ENCODE data around the gene TSPAN18. TPM values are rescaled to one million over a fixed set of nuclear protein-coding genes. Genes with fewer than 3 reads are reported as not detected.

Gene TSPAN18
- total and polyA plus RNA-seq, 8 donors, result 27.2 to 85.8 (median 63.7) TPM

DNA sequence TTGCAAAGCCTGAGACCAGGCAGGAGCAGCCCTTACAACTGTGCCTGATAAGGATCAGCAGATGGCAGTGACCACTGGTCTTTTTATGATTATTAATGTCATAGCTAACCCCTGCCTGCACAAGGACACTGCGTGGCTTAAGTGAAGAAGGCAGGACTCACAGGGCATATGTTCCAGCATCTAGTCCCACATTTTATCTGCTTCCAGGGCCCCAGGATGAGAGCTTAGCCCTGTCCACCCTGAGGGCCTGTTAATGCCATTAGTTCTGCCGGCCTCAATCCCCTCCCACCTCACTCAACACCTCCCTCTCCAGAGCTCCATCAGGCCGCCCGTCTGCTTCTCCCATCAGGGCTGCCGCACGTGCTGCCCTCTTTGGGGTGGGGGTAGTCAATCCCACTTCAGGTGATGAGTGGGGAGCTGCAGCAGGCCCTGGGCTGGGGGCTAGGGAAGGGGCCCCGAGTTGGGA is 33.1 kb upstream of the TSPAN18 start:
- TF ChIP-seq, protein P1, sequence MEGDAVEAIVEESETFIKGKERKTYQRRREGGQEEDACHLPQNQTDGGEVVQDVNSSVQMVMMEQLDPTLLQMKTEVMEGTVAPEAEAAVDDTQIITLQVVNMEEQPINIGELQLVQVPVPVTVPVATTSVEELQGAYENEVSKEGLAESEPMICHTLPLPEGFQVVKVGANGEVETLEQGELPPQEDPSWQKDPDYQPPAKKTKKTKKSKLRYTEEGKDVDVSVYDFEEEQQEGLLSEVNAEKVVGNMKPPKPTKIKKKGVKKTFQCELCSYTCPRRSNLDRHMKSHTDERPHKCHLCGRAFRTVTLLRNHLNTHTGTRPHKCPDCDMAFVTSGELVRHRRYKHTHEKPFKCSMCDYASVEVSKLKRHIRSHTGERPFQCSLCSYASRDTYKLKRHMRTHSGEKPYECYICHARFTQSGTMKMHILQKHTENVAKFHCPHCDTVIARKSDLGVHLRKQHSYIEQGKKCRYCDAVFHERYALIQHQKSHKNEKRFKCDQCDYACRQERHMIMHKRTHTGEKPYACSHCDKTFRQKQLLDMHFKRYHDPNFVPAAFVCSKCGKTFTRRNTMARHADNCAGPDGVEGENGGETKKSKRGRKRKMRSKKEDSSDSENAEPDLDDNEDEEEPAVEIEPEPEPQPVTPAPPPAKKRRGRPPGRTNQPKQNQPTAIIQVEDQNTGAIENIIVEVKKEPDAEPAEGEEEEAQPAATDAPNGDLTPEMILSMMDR (IDR thresholded peaks at IDR 0.05), result no peak
- peaks cover 0 to 5% of the 10 kb centered on the region in 2 donors for H3K9me3 ChIP-seq
- no peaks in the 10 kb centered on the region for H3K4me1 ChIP-seq
- no peak for ATAC-seq
- H3K27me3 ChIP-seq, result no peaks in the 10 kb centered on the region
- H3K27ac ChIP-seq, result no peak overlapping the region
- intact Hi-C loops (cut with DNase I), result no loop called here
- H3K4me3 ChIP-seq, result no peak overlapping the region
- DNase-seq, result no peak
- no peaks in the 10 kb centered on the region for H3K36me3 ChIP-seq

DNA sequence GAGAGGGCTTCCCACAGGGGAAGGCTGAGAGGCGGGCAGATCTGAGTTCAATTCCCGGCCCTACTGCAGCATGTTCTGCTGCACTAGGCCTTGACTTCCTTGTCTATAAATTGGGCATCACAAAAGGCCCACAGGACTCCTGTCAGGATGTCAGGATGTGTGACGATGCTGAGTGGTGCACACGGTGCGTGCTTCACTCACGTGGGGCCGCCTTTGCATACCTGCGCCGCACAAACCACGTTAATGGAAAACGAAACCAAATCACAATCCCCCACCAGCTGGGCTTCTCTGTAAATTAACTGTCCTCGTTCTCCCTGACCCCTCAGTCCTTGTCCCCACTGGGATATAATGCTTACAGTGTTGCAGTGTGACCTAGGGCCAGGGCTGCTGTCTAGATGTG is 32.3 kb upstream of the TSPAN18 start:
- DNase-seq, result no peak
- no peaks in the 10 kb centered on the region for H3K36me3 ChIP-seq
- no peaks in the 10 kb centered on the region for H3K27me3 ChIP-seq
- H3K9me3 ChIP-seq, result peaks cover 0 to under 1% of the 10 kb centered on the region in 2 donors
- ATAC-seq, result no peak
- intact Hi-C loops (cut with DNase I), result no loop called here
- H3K4me3 ChIP-seq, result no peak overlapping the region
- TF ChIP-seq, protein P1 (IDR thresholded peaks at IDR 0.05), result no peak
- H3K27ac ChIP-seq, result no peak overlapping the region
- no peaks in the 10 kb centered on the region for H3K4me1 ChIP-seq

- no peak for DNase-seq
- no peaks in the 10 kb centered on the region for H3K9me3 ChIP-seq
- TF ChIP-seq, protein P1 (IDR thresholded peaks at IDR 0.05), result no peak
Measured at GRCh38 chr11:44695169-44695833, 31.5 kb upstream of the TSPAN18 start.

DNA sequence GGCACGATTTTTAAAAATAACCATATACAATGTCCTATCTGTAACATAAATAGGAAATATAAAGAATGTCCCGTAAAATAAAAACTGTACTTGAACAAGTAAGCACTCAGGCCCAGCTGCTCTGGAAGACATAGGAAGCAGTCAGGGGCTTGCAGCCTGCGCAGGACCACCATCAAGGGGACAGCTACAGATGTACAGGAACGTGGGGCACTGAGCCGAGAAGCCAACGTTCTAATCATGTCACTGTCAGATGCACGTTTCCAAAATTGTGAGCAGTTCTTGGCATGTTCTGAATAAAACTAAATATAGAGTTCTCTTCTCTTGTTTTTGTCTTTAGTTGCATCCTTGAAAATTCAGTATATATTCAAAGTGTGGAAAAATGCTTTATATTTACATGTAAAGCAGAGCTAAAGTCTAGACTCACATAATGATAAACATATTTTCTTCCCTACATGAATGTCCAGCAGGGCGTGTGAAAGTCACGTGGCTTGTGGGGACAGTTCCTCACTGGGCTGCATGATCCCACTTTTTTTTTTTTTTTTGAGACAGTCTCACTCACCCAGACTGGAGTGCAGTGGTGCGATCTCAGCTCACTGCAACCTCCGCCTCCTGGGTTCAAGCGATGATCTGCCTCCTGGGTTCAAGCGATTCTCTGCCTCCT is 28.4 kb upstream of the TSPAN18 start:
- no peak overlapping the region for H3K27ac ChIP-seq
- no peak overlapping the region for H3K4me3 ChIP-seq
- DNase-seq, result no peak
- TF ChIP-seq, protein P1 (IDR thresholded peaks at IDR 0.05), result no peak
- H3K27me3 ChIP-seq, result no peaks in the 10 kb centered on the region
- H3K9me3 ChIP-seq, result peaks cover 0 to 2% of the 10 kb centered on the region in 2 donors
- no peaks in the 10 kb centered on the region for H3K36me3 ChIP-seq
- intact Hi-C loops (cut with DNase I), result no loop called here
- H3K4me1 ChIP-seq, result peaks cover 3 to 7% of the 10 kb centered on the region in 2 donors
- ATAC-seq, result no peak

More at GRCh38 chr11:44695169-44695833, 31.5 kb upstream of the TSPAN18 start:
- no peaks in the 10 kb centered on the region for H3K27me3 ChIP-seq
- ATAC-seq, result no peak
- H3K4me3 ChIP-seq, result no peak overlapping the region
- no peaks in the 10 kb centered on the region for H3K4me1 ChIP-seq
- intact Hi-C loops (cut with DNase I), result no loop called here
- no peak overlapping the region for H3K27ac ChIP-seq
- no peaks in the 10 kb centered on the region for H3K36me3 ChIP-seq
